ENCODE results near the gene ART1. TPM values are rescaled to one million over a fixed set of nuclear protein-coding genes. Genes with fewer than 3 reads are reported as not detected.

The ART1 gene
- total RNA-seq, 4 donors from 2014 or later, result not detected

GRCh38 chr11:3664032-3664630 lies 19.2 kb downstream of the ART1 start:
- Histone ChIP-seq H3K36me3 (peaks cover 0 to 51% of the 10 kb centered on the region in 2 donors), H3K27me3 (no peaks in the 10 kb centered on the region), H3K4me1 (no peaks in the 10 kb centered on the region), H3K9me3 (peaks cover 0 to 3% (median 0%) of the 10 kb centered on the region in 3 donors), H3K27ac (no peak overlapping the region), H3K4me3 (no peak overlapping the region)
- ATAC-seq, result no peak
- TF ChIP-seq POLR2A (IDR thresholded peaks at IDR 0.05) (no peak), POLR2AphosphoS5 (IDR thresholded peaks at IDR 0.05) (no peak), EP300 (IDR thresholded peaks at IDR 0.05) (no peak), CTCF (IDR thresholded peaks at IDR 0.05) (no peak)
- 89% methylated on average over 5 of the region's 10 CpGs; no CpG with 5 or more reads in 1 of the 2 donors for WGBS, 2 donors (ENCODE audit: low coverage in 1 of 2)

- Histone ChIP-seq H3K9me3 (peaks cover 0 to 4% (median 0%) of the 10 kb centered on the region in 3 donors), H3K36me3 (peaks cover 0 to 63% of the 10 kb centered on the region in 2 donors), H3K4me1 (no peaks in the 10 kb centered on the region), H3K4me3 (no peak overlapping the region), H3K27me3 (no peaks in the 10 kb centered on the region), H3K27ac (no peak overlapping the region)
- WGBS, 2 donors (ENCODE audit: low coverage in 1 of 2), result 90% methylated on average over 2 of the region's 6 CpGs; no CpG with 5 or more reads in 1 of the 2 donors
- TF ChIP-seq POLR2AphosphoS5 (IDR thresholded peaks at IDR 0.05), result no peak
- ATAC-seq, result no peak
Observed at GRCh38 chr11:3665336-3666022, 20.6 kb downstream of the ART1 start.

- ATAC-seq, result no peak
- 100% methylated on average over 2 of the region's 17 CpGs; no CpG with 5 or more reads in 1 of the 2 donors for WGBS, 2 donors (ENCODE audit: low coverage in 1 of 2)
- no peaks in the 10 kb centered on the region for H3K27me3 ChIP-seq
- no peak overlapping the region for H3K4me3 ChIP-seq
- H3K27ac ChIP-seq, result no peak overlapping the region
- TF ChIP-seq CTCF (IDR thresholded peaks at IDR 0.05), result no peak
- TF ChIP-seq EP300 (IDR thresholded peaks at IDR 0.05), result no peak
- TF ChIP-seq POLR2A (IDR thresholded peaks at IDR 0.05), result no peak
- TF ChIP-seq POLR2AphosphoS5 (IDR thresholded peaks at IDR 0.05), result no peak
- no peaks in the 10 kb centered on the region for H3K4me1 ChIP-seq
- H3K9me3 ChIP-seq, result peaks cover 0 to 4% (median 0%) of the 10 kb centered on the region in 3 donors
- peaks cover 0 to 69% of the 10 kb centered on the region in 2 donors for H3K36me3 ChIP-seq
Observed at GRCh38 chr11:3666023-3666530, 21.1 kb downstream of the ART1 start.

- 93 to 100% methylated on average over 2 to 15 of the region's 89 CpGs for WGBS, 2 donors (ENCODE audit: low coverage in 1 of 2)
- H3K4me3 ChIP-seq, result no peak overlapping the region
- H3K9me3 ChIP-seq, result peaks cover 0 to 4% (median 0%) of the 10 kb centered on the region in 3 donors
- no peaks in the 10 kb centered on the region for H3K4me1 ChIP-seq
- no peaks in the 10 kb centered on the region for H3K27me3 ChIP-seq
- H3K36me3 ChIP-seq, result peaks cover 0 to 83% of the 10 kb centered on the region in 2 donors
- TF ChIP-seq POLR2AphosphoS5 (IDR thresholded peaks at IDR 0.05), result no peak
- no peak for TF ChIP-seq CTCF (IDR thresholded peaks at IDR 0.05)
- TF ChIP-seq EP300 (IDR thresholded peaks at IDR 0.05), result no peak
- TF ChIP-seq POLR2A (IDR thresholded peaks at IDR 0.05), result no peak
- no peak overlapping the region for H3K27ac ChIP-seq
- no peak for ATAC-seq
Observed at GRCh38 chr11:3667149-3668035, 22.5 kb downstream of the ART1 start.

GRCh38 chr11:3669128-3669527 lies 24.2 kb downstream of the ART1 start:
- WGBS, 2 donors (ENCODE audit: low coverage in 1 of 2), result 80% methylated on average over 1 of the region's 7 CpGs; no CpG with 5 or more reads in 1 of the 2 donors
- TF ChIP-seq POLR2A (IDR thresholded peaks at IDR 0.05) (no peak), POLR2AphosphoS5 (IDR thresholded peaks at IDR 0.05) (no peak), CTCF (IDR thresholded peaks at IDR 0.05) (no peak), EP300 (IDR thresholded peaks at IDR 0.05) (no peak)
- no peak for ATAC-seq
- H3K27ac ChIP-seq, result no peak overlapping the region
- no peaks in the 10 kb centered on the region for H3K4me1 ChIP-seq
- H3K4me3 ChIP-seq, result no peak overlapping the region
- H3K36me3 ChIP-seq, result peaks cover 0 to 97% of the 10 kb centered on the region in 2 donors
- peaks cover 0 to 4% (median 0%) of the 10 kb centered on the region in 3 donors for H3K9me3 ChIP-seq
- no peaks in the 10 kb centered on the region for H3K27me3 ChIP-seq
